Colon (tissue), 2 donors: ENCODE data around the gene LBHD2.
"Not testable (repeated sequence)": the region's sequence is repeated elsewhere in the genome, so short reads cannot be mapped to it uniquely, and the experiment has no call there.

Experiments
- FAIRE-seq: peaks from 2 replicates; lab custom pipeline; 2012; peaks lifted over from hg19 to GRCh38; lab: Jason Lieb, UNC
- donor health status: control.
- donor health status: control.

LBHD2 gene

GRCh38 chr14:103104654-103105452 lies 20.8 kb downstream of the LBHD2 start:
- no peak for FAIRE-seq

- no peak for FAIRE-seq
These were observed 21.7 kb downstream of the LBHD2 start for GRCh38 chr14:103105580-103106150.

- no peak for FAIRE-seq
These were observed 23.4 kb downstream of the LBHD2 start for GRCh38 chr14:103107455-103107854.

GRCh38 chr14:103107941-103108748 lies 24.1 kb downstream of the LBHD2 start:
- no peak for FAIRE-seq

- FAIRE-seq = no peak
These were observed 24.8 kb downstream of the LBHD2 start for GRCh38 chr14:103108749-103109207.

- FAIRE-seq = no peak
These were observed 25.8 kb downstream of the LBHD2 start for GRCh38 chr14:103109535-103110441.

- FAIRE-seq = no peak
These were observed 26.7 kb downstream of the LBHD2 start for GRCh38 chr14:103110681-103111231.

GRCh38 chr14:103111232-103111868 lies 27.3 kb downstream of the LBHD2 start:
- FAIRE-seq = no peak

- FAIRE-seq = no peak
These were observed 28.6 kb downstream of the LBHD2 start for GRCh38 chr14:103112400-103113243.

- FAIRE-seq = no peak
These were observed 29.3 kb downstream of the LBHD2 start for GRCh38 chr14:103113303-103113702.

- no peak for FAIRE-seq
These were observed 29.8 kb downstream of the LBHD2 start for GRCh38 chr14:103113774-103114173.

GRCh38 chr14:103115086-103115679 lies 31.2 kb downstream of the LBHD2 start:
- not testable (repeated sequence) for FAIRE-seq

GRCh38 chr14:103115845-103116572 lies 32.0 kb downstream of the LBHD2 start:
- no peak for FAIRE-seq

- FAIRE-seq = no peak
These were observed 32.6 kb downstream of the LBHD2 start for GRCh38 chr14:103116636-103117035.

GRCh38 chr14:103117499-103117898 lies 33.5 kb downstream of the LBHD2 start:
- FAIRE-seq = not testable (repeated sequence)

- no peak for FAIRE-seq
These were observed 34.1 kb downstream of the LBHD2 start for GRCh38 chr14:103118018-103118662.

GRCh38 chr14:103118663-103119404 lies 34.8 kb downstream of the LBHD2 start:
- no peak for FAIRE-seq

- FAIRE-seq = not testable (repeated sequence)
These were observed 35.5 kb downstream of the LBHD2 start for GRCh38 chr14:103119527-103119926.
